Astrocyte (in vitro differentiated cells and primary cell): Measurements from ENCODE around the gene NECTIN4. TPM values are rescaled to one million over a fixed set of nuclear protein-coding genes. Genes with fewer than 3 reads are reported as not detected.
A peak's percentile ranks its signal among the peaks of the same experiment; 100 is the strongest.

Experiments
- DNase-seq: peaks from one replicate; pipeline ENCODE4 v3.0.0-alpha.2; 2010; ENCODE audit warnings: low read depth
- FAIRE-seq: peaks from 2 replicates; lab custom pipeline; 2011; peaks lifted over from hg19 to GRCh38; lab: Jason Lieb, UNC
- H2AFZ ChIP-seq: 2 replicates; pipeline ENCODE4 v1.6.0; 2012; ENCODE audit warnings: low read depth, low read length, inconsistent platforms
- H3K27ac ChIP-seq: 2 replicates; pipeline ENCODE4 v1.5.1; 2011; ENCODE audit warnings: low read depth, low read length, inconsistent platforms
- H3K27me3 ChIP-seq: 2 replicates; pipeline ENCODE4 v1.6.0; 2011; ENCODE audit warnings: low read length, inconsistent platforms; ENCODE audit not compliant: insufficient read depth
- H3K36me3 ChIP-seq: 2 replicates; pipeline ENCODE4 v1.5.1; 2011; ENCODE audit warnings: low read length, inconsistent platforms; ENCODE audit not compliant: insufficient read depth
- H3K4me1 ChIP-seq: 2 replicates; pipeline ENCODE4 v1.5.1; 2011; ENCODE audit warnings: low read length, inconsistent platforms; ENCODE audit not compliant: insufficient read depth
- H3K4me2 ChIP-seq: 2 replicates; pipeline ENCODE4 v1.6.0; 2012; ENCODE audit warnings: low read length, inconsistent platforms
- H3K4me3 ChIP-seq: 2 replicates; pipeline ENCODE4 v1.5.1; 2011; ENCODE audit warnings: low read depth, mild to moderate bottlenecking, low read length, inconsistent platforms; ENCODE audit not compliant: insufficient read depth
- H3K79me2 ChIP-seq: 2 replicates; pipeline ENCODE4 v1.6.0; 2012; ENCODE audit warnings: mild to moderate bottlenecking, low read length, inconsistent platforms; ENCODE audit not compliant: insufficient read depth
- H3K9ac ChIP-seq: 2 replicates; pipeline ENCODE4 v1.6.0; 2012; ENCODE audit warnings: mild to moderate bottlenecking, low read length, inconsistent platforms
- H3K9me3 ChIP-seq: 2 replicates; pipeline ENCODE4 v1.5.1; 2012; ENCODE audit warnings: low read depth, mild to moderate bottlenecking, low read length, inconsistent platforms; ENCODE audit not compliant: insufficient read depth
- H4K20me1 ChIP-seq: 2 replicates; pipeline ENCODE4 v1.6.0; 2012; ENCODE audit warnings: low read length, inconsistent platforms; ENCODE audit not compliant: insufficient read depth
- H3K27ac Mint-ChIP-seq: one replicate; pipeline ENCODE4 v1.8.0; 2021; ENCODE audit warnings: mild to moderate bottlenecking, mixed read lengths; ENCODE audit not compliant: unreplicated experiment
- H3K27me3 Mint-ChIP-seq: one replicate; pipeline ENCODE4 v1.8.0; 2021; ENCODE audit warnings: low read depth, mixed read lengths; ENCODE audit not compliant: unreplicated experiment
- H3K36me3 Mint-ChIP-seq: one replicate; pipeline ENCODE4 v1.8.0; 2021; ENCODE audit warnings: low read depth, mixed read lengths; ENCODE audit not compliant: unreplicated experiment
- H3K4me1 Mint-ChIP-seq: one replicate; pipeline ENCODE4 v1.8.0; 2021; ENCODE audit warnings: low read depth, mixed read lengths; ENCODE audit not compliant: unreplicated experiment
- H3K4me3 Mint-ChIP-seq: one replicate; pipeline ENCODE4 v1.8.0; 2021; ENCODE audit warnings: mild to moderate bottlenecking, moderate library complexity, mixed read lengths; ENCODE audit not compliant: unreplicated experiment
- H3K9me3 Mint-ChIP-seq: one replicate; pipeline ENCODE4 v1.8.0; 2021; ENCODE audit warnings: mild to moderate bottlenecking, mixed read lengths; ENCODE audit not compliant: unreplicated experiment
- CTCF ChIP-seq: IDR thresholded peaks from 2 replicates; pipeline ENCODE4 v1.5.1; 2011; ENCODE audit warnings: low read depth, mild to moderate bottlenecking, inconsistent platforms, low read length, moderate library complexity; ENCODE audit not compliant: insufficient read depth
- EZH2 ChIP-seq: IDR thresholded peaks from 2 replicates; pipeline ENCODE4 v1.6.1; 2012; ENCODE audit warnings: mild to moderate bottlenecking, low read length, inconsistent platforms; ENCODE audit not compliant: insufficient read depth
- total RNA-seq: library from RNA; stranded (reverse); gene quantifications from 2 replicates; pipeline ENCODE4 v1.2.1, GENCODE V29; 2021

Gene NECTIN4
- total RNA-seq, 1 donor from 2014 or later, result 1.9 TPM

- H3K4me3 Mint-ChIP-seq, result no peak overlapping the region
- DNase-seq, result no peak
- Histone ChIP-seq H3K36me3 (peaks cover 15% of the 10 kb centered on the region), H3K79me2 (peaks cover 33% of the 10 kb centered on the region), H4K20me1 (peaks cover 59% of the 10 kb centered on the region), H3K4me2 (no peak overlapping the region), H3K9ac (no peak overlapping the region), H3K9me3 (no peaks in the 10 kb centered on the region), H2AFZ (no peak overlapping the region), H3K4me1 (peaks cover 15% of the 10 kb centered on the region), H3K27me3 (no peaks in the 10 kb centered on the region), H3K27ac (no peak overlapping the region), H3K4me3 (no peak overlapping the region)
- no peak overlapping the region for H3K27ac Mint-ChIP-seq
- H3K9me3 Mint-ChIP-seq, result no peaks in the 10 kb centered on the region
- no peak for TF ChIP-seq CTCF
- no peak for TF ChIP-seq EZH2
- no peak for FAIRE-seq
- peaks cover 10% of the 10 kb centered on the region for H3K4me1 Mint-ChIP-seq
- no peaks in the 10 kb centered on the region for H3K27me3 Mint-ChIP-seq
- H3K36me3 Mint-ChIP-seq, result peaks cover 3% of the 10 kb centered on the region
Observed at GRCh38 chr1:161100556-161100955, 11.2 kb upstream of the NECTIN4 start.

GRCh38 chr1:161099090-161099802 lies 9.9 kb upstream of the NECTIN4 start:
- Mint-ChIP-seq H3K36me3 (peaks cover 3% of the 10 kb centered on the region), H3K4me1 (peaks cover 16% of the 10 kb centered on the region), H3K9me3 (no peaks in the 10 kb centered on the region), H3K27ac (no peak overlapping the region), H3K27me3 (no peaks in the 10 kb centered on the region), H3K4me3 (peak overlapping the region; percentile 79)
- no peak for DNase-seq
- Histone ChIP-seq H2AFZ (no peak overlapping the region), H3K27ac (no peak overlapping the region), H3K4me2 (peak overlapping the region; percentile 90), H3K9ac (peak overlapping the region; percentile 67), H3K27me3 (no peaks in the 10 kb centered on the region), H3K9me3 (no peaks in the 10 kb centered on the region), H3K79me2 (peaks cover 20% of the 10 kb centered on the region), H3K4me1 (peaks cover 15% of the 10 kb centered on the region), H3K4me3 (no peak overlapping the region), H3K36me3 (peaks cover 15% of the 10 kb centered on the region), H4K20me1 (peaks cover 46% of the 10 kb centered on the region)
- no peak for TF ChIP-seq CTCF
- TF ChIP-seq EZH2, result no peak
- FAIRE-seq, result no peak
